Ovary (tissue), 3 donors: ENCODE data around the gene ALDH2.
"Not testable (repeated sequence)": the region's sequence is repeated elsewhere in the genome, so short reads cannot be mapped to it uniquely, and the experiment has no call there.

Source experiments
- CTCF ChIP-seq, 3 donors: fragments of 450-650 bp in 2 of 3; fragments of 200-600 bp in 1 of 3; IDR thresholded peaks; one replicate each; pipeline versions ENCODE4 v1.5.1 to v1.8.0; 2016 to 2022; ENCODE audit warnings: antibody characterized with exemption in 3 of 3, mild to moderate bottlenecking in 1 of 3
- EP300 ChIP-seq: sonication (generic); formaldehyde crosslinking; IDR thresholded peaks from one replicate; pipeline ENCODE4 v1.6.1; 2017; ENCODE audit warnings: antibody characterized with exemption
- POLR2A ChIP-seq: fragments of 450-650 bp; IDR thresholded peaks from one replicate; pipeline ENCODE4 v1.6.1; 2017; ENCODE audit warnings: antibody characterized with exemption, mild to moderate bottlenecking, moderate library complexity
- donor health status: DM: no; HTN: no; CAD: no.

DNA sequence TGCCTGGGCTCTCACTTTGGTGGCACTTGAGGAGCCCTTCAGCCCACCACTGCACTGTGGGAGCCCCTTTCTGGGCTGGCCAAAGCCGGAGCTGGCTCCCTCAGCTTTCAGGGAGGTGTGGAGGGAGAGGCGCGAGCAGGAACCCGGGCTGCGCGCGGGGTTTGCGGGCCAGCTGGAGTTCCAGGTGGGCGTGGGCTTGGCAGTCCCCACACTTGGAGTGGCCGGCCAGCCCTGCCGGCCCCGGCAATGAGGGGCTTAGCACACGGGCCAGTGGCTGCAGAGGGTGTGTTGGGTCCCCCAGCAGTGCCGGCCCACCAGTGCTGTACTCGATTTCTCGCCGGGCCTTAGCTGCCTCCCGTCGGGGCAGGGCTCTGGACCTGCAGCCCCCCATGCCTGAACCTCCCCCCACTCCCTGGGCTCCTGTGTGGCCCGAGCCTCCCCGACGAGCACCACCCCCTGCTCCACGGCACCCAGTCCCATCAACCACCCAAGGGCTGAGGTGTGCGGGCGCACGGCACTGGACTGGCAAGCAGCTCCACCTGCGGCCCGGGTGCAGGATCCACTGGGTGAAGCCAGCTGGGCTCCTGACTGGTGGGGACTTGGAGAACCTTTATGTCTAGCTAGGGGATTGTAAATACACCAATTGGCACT is 68.9 kb downstream of the ALDH2 start:
- not testable (repeated sequence) for TF ChIP-seq CTCF (IDR thresholded peaks at IDR 0.05); POLR2A; EP300
